Stimulated activated CD4-positive, alpha-beta T cell treated with anti-CD3 and anti-CD28 coated beads, Interleukin-1b, Interleukin-23, amount 100 ng/mL, for 24 hours (primary cell): Measurements from ENCODE around the gene BST1.

ENCODE experiments used
- DNase-seq, 4 experiments: peaks; one replicate each; pipeline ENCODE4 v3.0.0-alpha.2; 2020; ENCODE audit warnings: low read depth in 4 of 4, low spot score in 1 of 4

Gene BST1

DNA sequence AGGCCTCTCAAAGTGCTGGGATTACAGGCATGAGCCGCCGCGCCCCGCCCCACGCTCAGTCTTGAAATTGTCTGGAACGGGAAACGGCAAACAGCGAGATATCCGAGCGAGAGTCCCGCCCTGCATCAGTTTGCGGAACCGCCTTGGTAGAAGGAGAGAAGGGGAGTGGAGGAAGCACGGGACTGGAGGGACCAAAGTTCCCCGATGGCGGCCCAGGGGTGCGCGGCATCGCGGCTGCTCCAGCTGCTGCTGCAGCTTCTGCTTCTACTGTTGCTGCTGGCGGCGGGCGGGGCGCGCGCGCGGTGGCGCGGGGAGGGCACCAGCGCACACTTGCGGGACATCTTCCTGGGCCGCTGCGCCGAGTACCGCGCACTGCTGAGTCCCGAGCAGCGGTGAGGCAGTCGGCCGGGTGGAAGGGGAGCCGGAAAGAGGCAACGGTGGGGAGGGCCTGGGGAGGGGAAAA is at the start of gene BST1:
Gene BST1, plus strand, starts transcription at position 125 of the 463 bp plus-strand sequence. Its CDS starts 80 bp downstream, at position 205.
- DNase-seq: peak; percentile 4 to 32 (median 26)

DNA sequence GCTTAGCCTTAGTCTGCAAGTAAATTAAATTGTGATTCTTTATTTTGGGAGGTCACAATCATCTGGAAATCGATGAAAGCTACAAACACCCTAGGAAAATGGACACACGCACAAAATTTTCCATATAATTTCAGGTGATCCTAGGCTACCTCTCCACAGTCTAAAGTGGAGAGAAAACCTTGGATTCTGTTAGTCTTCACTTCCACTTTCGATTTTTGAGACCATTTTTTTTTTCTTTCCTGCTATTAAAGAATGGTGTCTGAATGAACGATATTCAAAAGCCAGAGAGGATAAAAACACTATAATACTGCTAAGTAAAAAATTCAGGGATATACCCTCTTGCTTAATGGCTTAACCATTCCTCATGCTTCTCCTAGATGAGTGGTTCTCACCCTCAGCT is 49.4 kb upstream of the BST1 start:
- no peak for DNase-seq

GRCh38 chr4:15653864-15654592 is 48.8 kb upstream of the BST1 start:
- DNase-seq: no peak

DNA sequence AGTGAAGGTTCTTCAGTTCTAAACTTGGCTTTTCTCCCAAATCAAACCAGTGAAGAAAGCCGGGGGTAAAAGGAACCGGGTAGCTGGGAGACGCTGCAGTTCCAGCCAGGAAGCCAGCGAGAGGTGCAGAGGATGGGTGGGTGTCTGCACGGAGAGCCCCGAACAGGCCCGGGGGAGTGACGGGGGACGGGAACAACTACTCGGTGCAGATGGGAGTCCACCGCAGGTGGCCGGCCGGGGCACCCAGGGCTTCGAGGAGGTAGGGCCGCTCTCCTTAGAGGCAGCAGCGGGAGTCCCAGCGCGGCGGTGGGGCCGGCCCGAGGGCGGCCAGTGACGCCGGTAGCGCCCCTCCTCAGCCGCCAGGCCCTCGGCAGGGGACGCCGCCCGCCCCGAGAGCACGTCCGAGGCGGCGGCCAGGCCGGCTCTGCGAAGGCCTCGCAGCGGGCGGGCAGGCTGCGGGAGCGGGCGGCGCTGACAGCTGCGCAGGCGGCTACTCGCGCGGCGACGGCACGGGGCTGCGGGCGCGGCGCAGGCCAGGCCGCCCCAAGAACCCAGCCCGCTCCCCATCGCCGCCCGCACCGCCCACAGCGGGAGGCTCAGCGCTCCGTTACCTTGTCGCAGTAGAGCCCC is 48.2 kb upstream of the BST1 start:
- DNase-seq: peak in 2 of 4 experiments; percentile 13 to 35

GRCh38 chr4:15655223-15656037 is 47.4 kb upstream of the BST1 start, which contains the start of gene FBXL5:
TSS of gene FBXL5 (minus strand) at chr4:15655357. CDS start at chr4:15655287, 70 bp downstream.
- DNase-seq: peak; percentile 50 to 73 (median 57)

GRCh38 chr4:15656038-15656470 is 46.8 kb upstream of the BST1 start:
- no peak for DNase-seq

GRCh38 chr4:15657366-15657765 is 45.5 kb upstream of the BST1 start:
- DNase-seq: no peak

- DNase-seq: no peak
Observed at GRCh38 chr4:15658136-15658770, 44.6 kb upstream of the BST1 start.

DNA sequence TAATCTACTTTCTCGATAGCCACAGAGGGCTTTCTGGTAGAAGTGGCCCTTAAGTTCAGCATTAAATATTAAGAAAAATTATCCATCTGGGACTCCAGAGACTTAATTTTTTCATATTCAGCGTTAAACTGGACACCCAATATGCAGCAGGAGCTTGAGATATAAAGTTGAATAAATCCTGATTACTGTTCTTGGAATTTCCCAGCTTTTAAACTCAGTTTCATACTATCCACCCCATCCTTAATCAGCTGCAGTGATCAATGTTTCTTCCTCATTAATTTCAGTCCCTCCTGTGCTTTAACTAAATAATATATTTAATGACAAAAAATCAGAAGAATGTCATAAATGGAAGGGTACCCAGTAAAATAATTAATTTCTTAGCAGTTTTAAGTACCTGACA is 44.1 kb upstream of the BST1 start:
- no peak for DNase-seq

- no peak for DNase-seq
Observed at GRCh38 chr4:15659768-15660570, 42.9 kb upstream of the BST1 start.

DNA sequence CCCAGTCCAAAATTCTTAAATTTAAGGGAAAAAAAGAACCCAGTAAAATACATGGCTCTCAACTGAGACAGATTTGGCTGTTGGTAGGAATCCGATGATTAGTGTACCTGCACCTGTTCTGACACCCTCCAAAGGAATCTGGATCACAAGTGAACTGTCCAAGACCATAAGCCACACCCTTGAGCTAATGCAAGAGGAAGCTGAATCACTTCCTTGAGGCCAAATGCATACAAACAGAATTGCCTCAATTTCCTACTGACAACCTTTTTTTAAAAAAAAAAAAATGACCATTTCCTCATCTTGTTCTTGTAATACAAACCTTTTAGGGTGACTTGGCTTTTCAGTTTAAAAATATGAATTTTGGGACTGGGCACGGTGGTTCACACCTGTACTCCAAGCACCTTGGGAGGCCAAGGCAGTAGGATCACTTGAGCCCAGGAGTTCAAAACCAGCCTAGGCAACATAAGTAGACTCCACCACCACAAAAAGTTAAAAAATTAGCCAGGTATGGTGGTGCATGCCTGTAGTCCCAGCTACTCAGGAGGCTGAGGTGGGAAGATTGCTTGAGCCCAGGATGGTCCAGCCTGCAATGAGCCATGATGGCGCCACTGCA is 37.0 kb upstream of the BST1 start:
- DNase-seq: no peak

- DNase-seq: no peak
Observed at GRCh38 chr4:15667006-15667405, 35.9 kb upstream of the BST1 start.

DNA sequence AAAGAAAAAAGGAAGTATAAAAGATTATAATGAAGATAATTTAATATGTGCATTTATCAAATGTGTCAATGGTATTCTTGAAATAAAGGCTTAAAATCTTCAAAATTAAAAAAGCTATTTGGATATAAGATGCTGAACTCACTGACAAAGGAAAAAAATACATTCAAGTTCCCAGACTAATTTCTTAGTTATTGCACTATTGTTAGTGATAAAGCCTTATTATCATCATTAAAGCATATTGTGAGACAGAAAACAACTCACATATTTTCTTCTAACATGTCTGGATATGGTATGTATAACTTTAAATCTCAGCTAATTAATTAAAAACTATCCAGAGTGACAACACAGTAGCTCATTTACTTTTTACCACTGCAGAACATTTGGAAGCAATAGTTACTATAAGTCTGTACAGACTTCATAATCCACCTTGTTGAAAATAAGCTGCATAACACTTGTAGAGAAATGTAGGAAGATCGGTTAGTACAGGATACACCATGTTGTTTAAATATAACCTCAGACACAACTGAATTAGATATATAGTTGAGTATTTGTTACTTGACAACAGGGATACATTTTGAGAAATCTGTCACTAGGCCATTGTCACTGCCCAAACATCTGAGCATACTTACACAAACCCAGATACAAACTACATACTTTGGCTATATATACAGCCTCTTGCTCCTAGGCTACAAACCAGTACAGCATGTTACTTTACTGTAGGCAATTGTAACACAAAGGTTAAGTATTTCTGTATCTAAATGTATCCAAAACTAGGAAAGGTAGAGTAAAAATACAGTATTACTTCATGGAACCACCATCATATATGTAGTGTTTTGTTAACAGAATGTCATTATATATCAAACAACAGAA is 34.1 kb upstream of the BST1 start:
- no peak for DNase-seq

DNA sequence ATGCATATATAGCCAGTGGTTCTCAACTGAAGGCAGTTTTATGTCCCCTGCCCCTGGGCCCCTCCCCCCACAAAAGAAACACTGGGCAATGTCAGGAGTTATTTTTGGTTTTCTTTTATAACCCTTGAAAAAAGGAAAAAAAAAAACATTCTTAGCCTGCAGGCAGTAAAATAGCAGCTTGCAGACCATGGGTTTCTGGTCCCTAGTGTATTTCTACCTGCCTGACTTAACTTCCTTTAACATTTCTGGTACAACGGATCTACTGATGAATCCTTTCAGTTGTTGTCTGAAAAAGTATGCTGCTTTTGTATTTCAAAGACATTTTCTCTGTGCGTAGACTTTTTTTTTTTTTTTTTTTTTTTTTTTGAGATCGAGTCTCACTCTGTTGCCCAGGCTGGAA is 32.3 kb upstream of the BST1 start:
- no peak for DNase-seq

- no peak for DNase-seq
Observed at GRCh38 chr4:15672101-15672500, 30.8 kb upstream of the BST1 start.

GRCh38 chr4:15673337-15673736 is 29.5 kb upstream of the BST1 start:
- DNase-seq: no peak

- no peak for DNase-seq
Observed at GRCh38 chr4:15674046-15674445, 28.8 kb upstream of the BST1 start.

- DNase-seq: no peak
Observed at GRCh38 chr4:15674926-15675325, 27.9 kb upstream of the BST1 start.

DNA sequence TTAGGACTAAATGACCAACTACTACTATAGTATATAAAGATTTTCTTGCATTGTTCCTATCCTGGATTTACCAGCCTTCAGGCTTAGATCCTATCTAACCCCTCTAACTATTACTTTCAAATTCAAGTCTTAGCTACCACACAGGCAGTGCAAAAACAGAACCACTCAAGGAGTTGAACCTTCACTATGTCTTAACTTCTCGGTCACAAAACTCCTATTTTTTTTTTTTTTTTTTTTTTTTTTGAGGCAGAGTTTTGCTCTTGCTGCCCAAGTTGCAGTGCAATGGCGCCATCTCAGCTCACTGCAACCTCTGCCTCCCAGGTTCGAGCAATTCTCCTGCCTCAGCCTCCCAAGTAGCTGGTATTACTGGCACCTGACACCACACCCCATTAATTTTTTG is 27.5 kb upstream of the BST1 start:
- no peak for DNase-seq
